Left lung (tissue), 10 donors: Measurements from ENCODE around the gene IL21. TPM values are rescaled to one million over a fixed set of nuclear protein-coding genes. Genes with fewer than 3 reads are reported as not detected.
"Not testable (repeated sequence)": the region's sequence is repeated elsewhere in the genome, so short reads cannot be mapped to it uniquely, and the experiment has no call there.

Experiments
- ATAC-seq: fragments of 200-7000 bp; cut with Tn5 transposase; one replicate; pipeline ENCODE4 v1.9.1; 2020; ENCODE audit warnings: moderate library complexity
- DNase-seq, 4 donors: peaks; one replicate each; pipeline ENCODE4 v3.0.0-alpha.2; 2013 to 2020
- H3K27ac ChIP-seq, 2 donors: fragments of 200-600 bp; sonication (generic) in 1 of 2; one replicate each; pipeline versions ENCODE4 v1.5.0 to v1.8.0; 2020 to 2021
- H3K27me3 ChIP-seq, 2 donors: fragments of 200-600 bp; sonication (generic) in 1 of 2; one replicate each; pipeline versions ENCODE4 v1.5.0 to v1.8.0; 2020 to 2021
- H3K36me3 ChIP-seq, 2 donors: fragments of 200-600 bp; sonication (generic) in 1 of 2; one replicate each; pipeline versions ENCODE4 v1.5.0 to v1.8.0; 2020 to 2021
- H3K4me1 ChIP-seq, 2 donors: fragments of 200-600 bp; one replicate each; pipeline ENCODE4 v1.8.0; 2021
- H3K4me3 ChIP-seq, 2 donors: fragments of 200-600 bp; sonication (generic) in 1 of 2; one replicate each; pipeline versions ENCODE4 v1.5.0 to v1.8.0; 2020 to 2021; ENCODE audit warnings: mild to moderate bottlenecking in 1 of 2
- H3K9me3 ChIP-seq, 2 donors: fragments of 200-600 bp; sonication (generic) in 1 of 2; one replicate each; pipeline versions ENCODE4 v1.5.0 to v1.8.0; 2020 to 2021
- intact Hi-C, 2 donors: fragments of 100-400 bp; cut with DNase I; formaldehyde crosslinking; loops; one replicate each; pipeline versions ENCODE4 v1.11.2 to v1.14.2; 2022
- polyA plus RNA-seq, 6 donors: library from polyadenylated mRNA; unstranded; fragments of 120-200 nt; gene quantifications; one replicate each; pipeline ENCODE4 v1.2.1, GENCODE V29; 2013; ENCODE audit not compliant: insufficient read length in 6 of 6
- total RNA-seq, 2 donors: library from RNA; stranded (reverse); fragmentation: NEBNext Ultra II Directional; extraction: Animal tissue kit (Norgen Biotek cat#: 25700); gene quantifications; one replicate each; pipeline ENCODE4 v1.2.1, GENCODE V29; 2021
- TF ChIP-seq, protein P1 (sequence below), 2 donors: fragments of 200-600 bp; sonication (generic) in 1 of 2; IDR thresholded peaks; one replicate each; pipeline versions ENCODE4 v1.5.0 to v1.8.0; 2021; ENCODE audit warnings: antibody characterized with exemption in 2 of 2
- donor health status: DM: no; HTN: yes; CAD: no.
- donor health status: DM: no; HTN: no; CAD: no.

Gene IL21
- total and polyA plus RNA-seq, 8 donors: not detected

DNA sequence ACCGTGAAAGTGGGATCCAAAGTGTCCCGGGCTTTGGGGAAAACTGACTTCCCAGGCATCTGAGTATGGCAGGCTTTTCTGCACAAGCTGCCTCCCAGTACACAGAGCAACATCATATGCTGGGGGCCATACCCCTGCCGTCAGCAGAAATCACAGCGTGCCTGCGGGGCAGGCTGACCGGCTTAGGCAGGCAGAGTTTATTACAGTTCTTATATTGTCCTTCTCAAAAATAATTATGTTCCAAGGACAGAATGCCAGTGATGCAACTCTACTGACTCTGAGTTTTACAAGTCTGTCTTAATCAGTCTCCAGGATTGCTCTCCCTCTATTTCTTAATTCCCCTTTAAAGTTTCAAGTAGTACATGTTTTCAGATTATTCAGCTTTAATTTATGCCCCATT is 37.0 kb downstream of the IL21 start:
- Histone ChIP-seq H3K9me3 (no peaks in the 10 kb centered on the region), H3K4me3 (no peak overlapping the region), H3K36me3 (no peaks in the 10 kb centered on the region), H3K27ac (no peak overlapping the region), H3K27me3 (no peaks in the 10 kb centered on the region), H3K4me1 (no peaks in the 10 kb centered on the region)
- TF ChIP-seq, protein P1, sequence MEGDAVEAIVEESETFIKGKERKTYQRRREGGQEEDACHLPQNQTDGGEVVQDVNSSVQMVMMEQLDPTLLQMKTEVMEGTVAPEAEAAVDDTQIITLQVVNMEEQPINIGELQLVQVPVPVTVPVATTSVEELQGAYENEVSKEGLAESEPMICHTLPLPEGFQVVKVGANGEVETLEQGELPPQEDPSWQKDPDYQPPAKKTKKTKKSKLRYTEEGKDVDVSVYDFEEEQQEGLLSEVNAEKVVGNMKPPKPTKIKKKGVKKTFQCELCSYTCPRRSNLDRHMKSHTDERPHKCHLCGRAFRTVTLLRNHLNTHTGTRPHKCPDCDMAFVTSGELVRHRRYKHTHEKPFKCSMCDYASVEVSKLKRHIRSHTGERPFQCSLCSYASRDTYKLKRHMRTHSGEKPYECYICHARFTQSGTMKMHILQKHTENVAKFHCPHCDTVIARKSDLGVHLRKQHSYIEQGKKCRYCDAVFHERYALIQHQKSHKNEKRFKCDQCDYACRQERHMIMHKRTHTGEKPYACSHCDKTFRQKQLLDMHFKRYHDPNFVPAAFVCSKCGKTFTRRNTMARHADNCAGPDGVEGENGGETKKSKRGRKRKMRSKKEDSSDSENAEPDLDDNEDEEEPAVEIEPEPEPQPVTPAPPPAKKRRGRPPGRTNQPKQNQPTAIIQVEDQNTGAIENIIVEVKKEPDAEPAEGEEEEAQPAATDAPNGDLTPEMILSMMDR (IDR thresholded peaks at IDR 0.05): no peak
- intact Hi-C loops: no loop called here
- peak; percentile 50 for ATAC-seq
- no peak for DNase-seq

DNA sequence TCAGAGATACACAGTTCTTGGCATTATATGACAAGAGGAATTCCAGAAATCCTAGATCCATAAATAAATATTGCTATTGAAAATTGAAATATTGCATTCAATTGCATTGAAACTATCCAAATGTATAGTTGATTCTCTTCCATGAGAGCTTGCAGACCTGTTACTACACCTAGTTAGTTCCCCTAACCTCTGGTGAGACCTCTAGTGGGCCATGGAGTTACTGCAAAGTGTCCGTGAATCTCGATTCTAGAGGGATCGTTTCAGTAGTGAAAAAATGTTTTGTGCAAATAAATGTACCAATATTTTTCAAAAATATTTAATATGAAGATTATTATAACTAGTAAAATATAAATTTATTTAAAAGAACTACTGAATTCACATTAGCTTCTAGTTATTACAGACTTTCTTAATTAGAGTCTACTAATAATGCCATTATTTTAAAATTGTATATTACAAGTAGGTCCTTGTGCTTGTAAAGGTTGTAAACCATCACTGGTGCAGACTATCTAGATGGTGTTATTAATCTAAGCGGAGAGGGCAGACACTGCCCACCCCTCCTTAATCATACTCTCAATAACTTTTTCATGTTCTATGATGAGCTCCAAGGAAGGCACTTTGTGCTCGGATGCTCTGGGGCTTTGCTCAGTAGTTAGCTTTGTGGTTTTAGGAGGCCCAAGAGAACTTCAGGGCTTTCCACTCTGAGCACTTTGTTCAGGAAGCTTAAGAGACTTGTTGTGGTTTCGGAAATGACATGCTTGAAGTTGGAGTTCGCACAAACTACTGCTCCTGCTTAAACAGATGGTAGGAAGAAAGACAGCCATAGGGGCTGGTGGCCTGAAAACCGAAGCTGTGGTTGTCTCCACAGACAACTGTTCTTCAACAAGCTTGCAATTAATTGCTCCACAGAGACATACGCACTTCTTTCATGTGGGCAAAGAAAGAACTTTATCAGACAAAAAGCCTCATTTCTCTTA is 42.8 kb downstream of the IL21 start:
- no peak overlapping the region for H3K27ac ChIP-seq
- H3K27me3 ChIP-seq: no peaks in the 10 kb centered on the region
- TF ChIP-seq, protein P1 (IDR thresholded peaks at IDR 0.05): peak; percentile 44 to 74
- H3K4me1 ChIP-seq: no peaks in the 10 kb centered on the region
- H3K36me3 ChIP-seq: no peaks in the 10 kb centered on the region
- intact Hi-C loops: no loop called here
- H3K4me3 ChIP-seq: no peak overlapping the region
- peak in 1 of 4 donors; percentile 8 for DNase-seq
- no peaks in the 10 kb centered on the region for H3K9me3 ChIP-seq
- ATAC-seq: peak; percentile 93

DNA sequence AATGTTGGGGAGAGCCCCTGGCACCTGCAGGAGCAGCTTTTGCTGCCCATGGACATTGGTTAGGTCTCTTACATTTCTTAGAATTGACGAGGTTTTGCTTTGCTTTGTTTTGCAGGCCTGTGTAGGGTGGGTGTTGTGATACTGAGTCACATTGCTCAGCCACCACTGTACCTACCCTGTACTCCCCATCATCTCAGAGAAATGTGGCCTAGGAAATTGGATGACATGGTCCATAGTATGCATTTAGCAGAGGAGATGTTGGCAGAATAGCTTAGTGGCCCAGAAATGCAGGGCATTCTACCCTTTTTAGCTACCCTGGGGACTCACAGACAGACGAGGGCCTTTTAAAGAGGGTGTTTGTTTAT is 43.7 kb downstream of the IL21 start:
- Histone ChIP-seq H3K36me3 (no peaks in the 10 kb centered on the region), H3K27ac (no peak overlapping the region), H3K4me3 (no peak overlapping the region), H3K27me3 (no peaks in the 10 kb centered on the region), H3K4me1 (no peaks in the 10 kb centered on the region), H3K9me3 (no peaks in the 10 kb centered on the region)
- no peak for ATAC-seq
- TF ChIP-seq, protein P1 (IDR thresholded peaks at IDR 0.05): peak in 1 of 2 donors; percentile 3
- intact Hi-C loops: no loop called here
- no peak for DNase-seq

DNA sequence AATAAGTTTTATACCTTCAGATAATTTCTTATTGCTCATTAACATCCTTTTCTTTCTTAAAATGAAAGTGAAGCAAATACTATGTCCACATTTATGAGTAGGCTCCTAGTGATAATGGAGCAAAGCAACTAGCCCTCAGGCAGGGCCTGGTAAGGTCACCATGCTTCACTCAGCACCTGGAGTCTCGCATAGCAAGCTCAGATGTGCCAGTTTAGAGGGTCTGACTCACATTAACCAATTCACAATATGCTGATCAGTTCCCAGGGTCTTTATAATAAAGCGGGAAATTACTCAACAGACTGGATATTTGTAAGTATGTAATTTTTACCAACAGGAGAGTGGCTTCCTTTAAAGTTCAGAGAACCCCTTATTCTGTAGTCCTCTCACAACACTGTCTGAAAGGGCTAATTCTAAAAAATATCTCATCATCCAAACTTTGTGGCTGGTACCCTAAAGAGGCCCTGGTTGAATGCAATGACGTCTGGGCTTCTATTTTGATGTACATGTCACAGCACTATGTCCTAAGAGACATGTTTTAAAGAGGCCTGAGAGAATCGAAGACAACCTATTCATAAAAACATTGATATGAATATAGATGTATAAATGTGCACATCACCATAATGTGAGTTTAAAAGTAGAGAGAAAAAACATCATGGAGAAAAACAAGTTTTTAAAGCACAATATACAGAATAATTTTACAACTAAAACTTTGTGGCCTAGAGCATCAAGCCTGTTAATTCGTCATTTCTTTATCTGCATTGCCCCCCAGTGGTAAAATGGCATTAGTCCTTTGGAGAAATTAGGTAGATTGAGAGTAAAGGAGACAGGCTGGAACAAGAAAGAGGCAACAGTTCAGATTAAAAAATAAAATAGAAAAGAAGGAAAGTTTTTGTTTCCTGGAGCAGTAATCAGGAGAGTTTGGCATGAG is 44.3 kb downstream of the IL21 start:
- TF ChIP-seq, protein P1 (IDR thresholded peaks at IDR 0.05): peak; percentile 32 to 36
- ATAC-seq (peak; percentile 89), DNase-seq (peak in 2 of 4 donors; percentile 29 to 48)
- intact Hi-C loops: no loop called here
- H3K27me3 ChIP-seq: no peaks in the 10 kb centered on the region
- H3K4me1 ChIP-seq: no peaks in the 10 kb centered on the region
- H3K9me3 ChIP-seq: no peaks in the 10 kb centered on the region
- no peaks in the 10 kb centered on the region for H3K36me3 ChIP-seq
- no peak overlapping the region for H3K4me3 ChIP-seq
- no peak overlapping the region for H3K27ac ChIP-seq

DNA sequence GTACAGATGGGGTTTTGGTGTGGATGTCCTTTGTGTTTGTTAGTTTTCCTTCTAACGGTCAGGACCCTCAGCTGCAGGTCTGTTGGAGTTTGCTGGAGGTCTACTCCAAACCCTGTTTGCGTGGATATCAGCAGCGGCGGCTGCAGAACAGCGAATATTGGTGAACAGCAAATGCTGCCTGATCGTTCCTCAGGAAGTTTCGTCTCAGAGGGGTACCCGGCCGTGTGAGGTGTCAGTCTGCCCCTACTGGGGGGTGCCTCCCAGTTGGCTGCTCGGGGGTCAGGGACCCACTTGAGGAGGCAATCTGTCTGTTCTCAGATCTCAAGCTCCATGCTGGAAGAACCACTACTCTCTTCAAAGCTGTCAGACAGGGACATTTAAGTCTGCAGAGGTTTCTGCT is 46.5 kb downstream of the IL21 start:
- H3K27me3 ChIP-seq, ATAC-seq, H3K4me3 ChIP-seq, H3K9me3 ChIP-seq, intact Hi-C loops, H3K36me3 ChIP-seq, H3K27ac ChIP-seq, H3K4me1 ChIP-seq: not testable (repeated sequence)
- peak in 1 of 4 donors; percentile 43 for DNase-seq
